Effector memory CD8-positive, alpha-beta T cell (primary cell): ENCODE measurements around the gene TRAPPC14.

Experiments used
- ATAC-seq: fragments of 150-1000 bp; cut with Tn5 transposase; replicated peaks from 2 replicates; pipeline ENCODE4 v1.10.0; 2021; ENCODE audit warnings: mild to moderate bottlenecking, moderate library complexity
- DNase-seq, 3 experiments: peaks; one replicate each; pipeline ENCODE4 v3.0.0; 2021
- H3K27ac Mint-ChIP-seq, 2 donors: one replicate each; pipeline ENCODE4 v1.8.0; 2022; ENCODE audit warnings: mild to moderate bottlenecking in 2 of 2, mixed read lengths in 2 of 2, moderate library complexity in 2 of 2
- H3K27me3 Mint-ChIP-seq, 2 donors: one replicate each; pipeline ENCODE4 v1.8.0; 2022; ENCODE audit warnings: mixed read lengths in 2 of 2
- H3K36me3 Mint-ChIP-seq: one replicate; pipeline ENCODE4 v1.8.0; 2022; ENCODE audit warnings: mild to moderate bottlenecking, moderate library complexity, mixed read lengths; ENCODE audit not compliant: insufficient read depth
- H3K4me1 Mint-ChIP-seq, 2 donors: one replicate each; pipeline ENCODE4 v1.8.0; 2022; ENCODE audit warnings: low read depth in 2 of 2, mixed read lengths in 2 of 2
- H3K4me3 Mint-ChIP-seq, 2 donors: one replicate each; pipeline ENCODE4 v1.8.0; 2022; ENCODE audit warnings: mild to moderate bottlenecking in 2 of 2, mixed read lengths in 2 of 2, moderate library complexity in 2 of 2
- H3K9me3 Mint-ChIP-seq, 2 donors: one replicate each; pipeline ENCODE4 v1.8.0; 2022; ENCODE audit warnings: mixed read lengths in 2 of 2

The TRAPPC14 gene

GRCh38 chr7:100169147-100169850, 10.8 kb upstream of the TRAPPC14 start:
- peaks cover 48 to 68% of the 10 kb centered on the region in 2 donors for H3K27me3 Mint-ChIP-seq
- peaks cover 30 to 37% of the 10 kb centered on the region in 2 donors for H3K4me1 Mint-ChIP-seq
- no peak for DNase-seq
- peaks cover 9% of the 10 kb centered on the region for H3K36me3 Mint-ChIP-seq
- peak overlapping the region; percentile 74 to 76 for H3K4me3 Mint-ChIP-seq
- no peak for ATAC-seq
- H3K27ac Mint-ChIP-seq, result no peak overlapping the region
- H3K9me3 Mint-ChIP-seq, result no peaks in the 10 kb centered on the region

- DNase-seq, result no peak
- Mint-ChIP-seq H3K36me3 (peaks cover 6% of the 10 kb centered on the region), H3K4me3 (peak overlapping the region; percentile 74 to 76), H3K9me3 (no peaks in the 10 kb centered on the region), H3K27me3 (peaks cover 48 to 58% of the 10 kb centered on the region in 2 donors), H3K4me1 (peaks cover 38 to 45% of the 10 kb centered on the region in 2 donors), H3K27ac (no peak overlapping the region)
- no peak for ATAC-seq
Observed at GRCh38 chr7:100167912-100168323, 9.4 kb upstream of the TRAPPC14 start.

- Mint-ChIP-seq H3K27me3 (peaks cover 48 to 58% of the 10 kb centered on the region in 2 donors), H3K27ac (no peak overlapping the region), H3K4me1 (peaks cover 39 to 49% of the 10 kb centered on the region in 2 donors), H3K9me3 (no peaks in the 10 kb centered on the region), H3K36me3 (peaks cover 6% of the 10 kb centered on the region), H3K4me3 (peak overlapping the region; percentile 74 to 76)
- DNase-seq (no peak), ATAC-seq (no peak)
Observed at GRCh38 chr7:100166970-100167911, 8.7 kb upstream of the TRAPPC14 start.

- H3K4me1 Mint-ChIP-seq, result peaks cover 36 to 49% of the 10 kb centered on the region in 2 donors
- peak; percentile 44 for ATAC-seq
- H3K27ac Mint-ChIP-seq, result no peak overlapping the region
Observed at GRCh38 chr7:100166317-100166940, 7.9 kb upstream of the TRAPPC14 start.

GRCh38 chr7:100163871-100164270, 5.3 kb upstream of the TRAPPC14 start:
- peaks cover 6% of the 10 kb centered on the region for H3K36me3 Mint-ChIP-seq
- no peaks in the 10 kb centered on the region for H3K9me3 Mint-ChIP-seq
- DNase-seq (no peak), ATAC-seq (no peak)
- no peak overlapping the region for H3K27ac Mint-ChIP-seq
- H3K27me3 Mint-ChIP-seq, result peaks cover 32 to 40% of the 10 kb centered on the region in 2 donors
- H3K4me3 Mint-ChIP-seq, result no peak overlapping the region
- H3K4me1 Mint-ChIP-seq, result peaks cover 34 to 47% of the 10 kb centered on the region in 2 donors

More at GRCh38 chr7:100166317-100166940, 7.9 kb upstream of the TRAPPC14 start:
- peaks cover 48 to 58% of the 10 kb centered on the region in 2 donors for H3K27me3 Mint-ChIP-seq
- H3K9me3 Mint-ChIP-seq, result no peaks in the 10 kb centered on the region
- peaks cover 2% of the 10 kb centered on the region for H3K36me3 Mint-ChIP-seq
- H3K4me3 Mint-ChIP-seq, result peak overlapping the region; percentile 31 to 39
- DNase-seq, result no peak

- Mint-ChIP-seq H3K27ac (no peak overlapping the region), H3K4me1 (peaks cover 27 to 39% of the 10 kb centered on the region in 2 donors), H3K4me3 (peak overlapping the region in 1 of 2 donors; percentile 54), H3K36me3 (peaks cover 6% of the 10 kb centered on the region), H3K27me3 (peaks cover 24 to 32% of the 10 kb centered on the region in 2 donors), H3K9me3 (no peaks in the 10 kb centered on the region)
- DNase-seq (no peak), ATAC-seq (no peak)
Observed at GRCh38 chr7:100163006-100163531, 4.5 kb upstream of the TRAPPC14 start.

- DNase-seq, result no peak
- Mint-ChIP-seq H3K4me1 (peaks cover 23 to 30% of the 10 kb centered on the region in 2 donors), H3K9me3 (no peaks in the 10 kb centered on the region), H3K27me3 (peaks cover 0 to 2% of the 10 kb centered on the region in 2 donors), H3K4me3 (peak overlapping the region in 1 of 2 donors; percentile 83), H3K36me3 (peaks cover 20% of the 10 kb centered on the region), H3K27ac (no peak overlapping the region)
- no peak for ATAC-seq
Observed at GRCh38 chr7:100160067-100160466, 1.5 kb upstream of the TRAPPC14 start.

- peaks cover 27% of the 10 kb centered on the region for H3K36me3 Mint-ChIP-seq
- no peaks in the 10 kb centered on the region for H3K27me3 Mint-ChIP-seq
- peak overlapping the region; percentile 74 to 83 for H3K4me3 Mint-ChIP-seq
- no peaks in the 10 kb centered on the region for H3K9me3 Mint-ChIP-seq
- H3K4me1 Mint-ChIP-seq, result peaks cover 21 to 30% of the 10 kb centered on the region in 2 donors
- ATAC-seq, result no peak
- H3K27ac Mint-ChIP-seq, result peak overlapping the region; percentile 79 to 85
- DNase-seq, result no peak
Observed at GRCh38 chr7:100159099-100159623, 638 bp upstream of the TRAPPC14 start.

- ATAC-seq, result peak; percentile 6
Observed at GRCh38 chr7:100157334-100158228, 942 bp downstream of the TRAPPC14 start.

GRCh38 chr7:100157069-100157333, 1.5 kb downstream of the TRAPPC14 start:
- ATAC-seq, result no peak
- Mint-ChIP-seq H3K36me3 (peaks cover 44% of the 10 kb centered on the region), H3K4me1 (peaks cover 24% of the 10 kb centered on the region in 2 donors)

More at GRCh38 chr7:100157334-100158228, 942 bp downstream of the TRAPPC14 start:
- peaks cover 19% of the 10 kb centered on the region in 2 donors for H3K4me1 Mint-ChIP-seq
- H3K27ac Mint-ChIP-seq, result peak overlapping the region; percentile 79 to 85
- H3K27me3 Mint-ChIP-seq, result no peaks in the 10 kb centered on the region
- no peak for DNase-seq
- peak overlapping the region; percentile 74 to 83 for H3K4me3 Mint-ChIP-seq
- H3K36me3 Mint-ChIP-seq, result peaks cover 43% of the 10 kb centered on the region
- H3K9me3 Mint-ChIP-seq, result no peaks in the 10 kb centered on the region

GRCh38 chr7:100156331-100157068, 2.0 kb downstream of the TRAPPC14 start:
- ATAC-seq (peak; percentile 48), DNase-seq (no peak)
- H3K27me3 Mint-ChIP-seq, result no peaks in the 10 kb centered on the region
- no peaks in the 10 kb centered on the region for H3K9me3 Mint-ChIP-seq
- peaks cover 24 to 26% of the 10 kb centered on the region in 2 donors for H3K4me1 Mint-ChIP-seq
- peak overlapping the region in 1 of 2 donors; percentile 88 for H3K27ac Mint-ChIP-seq
- H3K36me3 Mint-ChIP-seq, result peaks cover 44% of the 10 kb centered on the region
- H3K4me3 Mint-ChIP-seq, result peak overlapping the region; percentile 74 to 83

More at GRCh38 chr7:100157069-100157333, 1.5 kb downstream of the TRAPPC14 start:
- no peak for DNase-seq
- no peaks in the 10 kb centered on the region for H3K9me3 Mint-ChIP-seq
- H3K27me3 Mint-ChIP-seq, result no peaks in the 10 kb centered on the region
- H3K4me3 Mint-ChIP-seq, result peak overlapping the region; percentile 74 to 83
- H3K27ac Mint-ChIP-seq, result peak overlapping the region in 1 of 2 donors; percentile 88
